ENCODE measurements around the gene SNRPA. TPM values are rescaled to one million over a fixed set of nuclear protein-coding genes. Genes with fewer than 3 reads are reported as not detected.
A peak's percentile ranks its signal among the peaks of the same experiment; 100 is the strongest.

The SNRPA gene
- 199 and 225 TPM in 2 replicates for total RNA-seq (2021)
- long read RNA-seq, transcript SNRPA-201 (6 exons, 1,621 nt), result major isoform, 173 of 201 reads
- long read RNA-seq, partial matches to known transcripts, result 5 of 201 reads
- long read RNA-seq, other reads (novel, unspliced or antisense), result 23 of 201 reads

GRCh38 chr19:40750874-40751537 is at the start of gene SNRPA:
Gene SNRPA (plus strand): TSS chr19:40751203. CDS start chr19:40751409, 206 bp downstream.
- H3K79me1 ChIP-seq (ENCODE audit: insufficient read depth, low read depth, low read length, poor library complexity, severe bottlenecking), result peaks cover 7% of the 10 kb centered on the region
- H3K79me2 ChIP-seq (ENCODE audit: insufficient read depth, low read length), result peaks cover 35% of the 10 kb centered on the region; the same call in 1 of the 2 replicates
- peaks cover 31 to 40% of the 10 kb centered on the region in 2 experiments for H3K4me1 Mint-ChIP-seq

More at GRCh38 chr19:40750874-40751537, at the start of gene SNRPA:
- Histone ChIP-seq H2BK120ac (ENCODE audit: low read depth, low read length, poor library complexity, severe bottlenecking) (peak within 1 kb of the TSS; percentile 98), H3K4me2 (ENCODE audit: insufficient read depth, insufficient read length, low read length) (peak within 1 kb of the TSS; percentile 85), H3K9me3 (ENCODE audit: control insufficient read depth, low read depth, low read length) (no peaks in the 10 kb centered on the region), H3K9ac (ENCODE audit: extremely low read depth, insufficient read length, low read length) (peak within 1 kb of the TSS; percentile 99), H3K27ac (ENCODE audit: insufficient read length, low read depth, low read length) (peak within 1 kb of the TSS; percentile 93), H2BK12ac (ENCODE audit: insufficient read length, low read depth, low read length) (peak within 1 kb of the TSS; percentile 77), H2BK5ac (ENCODE audit: insufficient read length, low read length) (peak within 1 kb of the TSS; percentile 71), H4K20me1 (ENCODE audit: control insufficient read depth, insufficient read depth, insufficient read length) (peaks cover 3% of the 10 kb centered on the region), H3K4ac (ENCODE audit: low read depth, low read length) (peak within 1 kb of the TSS; percentile 71; the same call in 1 of the 2 replicates), H3K4me1 (ENCODE audit: insufficient read depth, low read length) (no peaks in the 10 kb centered on the region; the same call in 1 of the 2 replicates), H4K8ac (replicated peaks; ENCODE audit: insufficient read length, low read depth, low read length) (peak within 1 kb of the TSS; percentile 78), H3T11ph (ENCODE audit: low read length) (peak within 1 kb of the TSS; percentile 86), H2BK15ac (ENCODE audit: low read depth, low read length) (no peak within 1 kb of the TSS), H3K56ac (ENCODE audit: insufficient read length, low read depth, low read length) (peak within 1 kb of the TSS; percentile 95), H3K18ac (ENCODE audit: insufficient read length, low read depth, low read length) (peak within 1 kb of the TSS; percentile 100), H3K23me2 (ENCODE audit: insufficient read length, low read depth, low read length, poor library complexity, severe bottlenecking) (peaks cover 9% of the 10 kb centered on the region), H2AFZ (ENCODE audit: low read length) (no peak within 1 kb of the TSS), H4K5ac (ENCODE audit: insufficient read length, low read depth, low read length) (peak within 1 kb of the TSS; percentile 94), H3K23ac (ENCODE audit: insufficient read length, low read depth, low read length) (no peak within 1 kb of the TSS), H3K14ac (ENCODE audit: insufficient read depth, low read length) (peak within 1 kb of the TSS; percentile 100), H4K91ac (ENCODE audit: insufficient read length, low read depth, low read length) (peak within 1 kb of the TSS; percentile 82), H3K27me3 (ENCODE audit: insufficient read depth, low read length) (no peaks in the 10 kb centered on the region), H2BK20ac (ENCODE audit: low read depth, low read length, poor library complexity, severe bottlenecking) (no peak within 1 kb of the TSS), H2AK5ac (ENCODE audit: insufficient read length, low read length) (peak within 1 kb of the TSS; percentile 24)
- peak; percentile 98 for DNase-seq
- no CpG with 5 or more reads among the region's 46 CpGs for WGBS (ENCODE audit: extremely low coverage, insufficient read length, low lambda C conversion rate)
- Mint-ChIP-seq H3K9me3 (peaks cover 0 to 3% of the 10 kb centered on the region in 2 experiments; a peak in 1 of 5 replicates), H3K4me3 (peak within 1 kb of the TSS; percentile 95 to 98), H3K36me3 (ENCODE audit: insufficient read depth in 1 of 3, low read depth in 3 of 3) (peaks cover 37 to 48% (median 38%) of the 10 kb centered on the region in 3 experiments), H3K27ac (peak within 1 kb of the TSS; percentile 99), H3K27me3 (ENCODE audit: low read depth) (no peaks in the 10 kb centered on the region; the same call in none of the 2 replicates)
- no peak for TF ChIP-seq CTCF (conservative IDR thresholded peaks at IDR 0.05)
